Stimulated activated naive CD8-positive, alpha-beta T cell treated with anti-CD3 and anti-CD28 coated beads, Interleukin-15, Interleukin-2, amounts not matched to agents 100 ng/mL and 50 ng/mL, for 24 hours (primary cell): ENCODE data around the gene ATXN1.

ENCODE experiments used
- H3K27ac Mint-ChIP-seq: one replicate; pipeline ENCODE4 v1.8.0; 2021; ENCODE audit warnings: mild to moderate bottlenecking, mixed read lengths
- H3K27me3 Mint-ChIP-seq: one replicate; pipeline ENCODE4 v1.8.0; 2021; ENCODE audit warnings: mixed read lengths
- H3K36me3 Mint-ChIP-seq: one replicate; pipeline ENCODE4 v1.8.0; 2021; ENCODE audit warnings: low read depth, mixed read lengths
- H3K4me1 Mint-ChIP-seq: one replicate; pipeline ENCODE4 v1.8.0; 2021; ENCODE audit warnings: low read depth, mixed read lengths
- H3K4me3 Mint-ChIP-seq: one replicate; pipeline ENCODE4 v1.8.0; 2021; ENCODE audit warnings: mild to moderate bottlenecking, mixed read lengths
- H3K9me3 Mint-ChIP-seq: one replicate; pipeline ENCODE4 v1.8.0; 2021; ENCODE audit warnings: mixed read lengths

ATXN1 gene

GRCh38 chr6:16480763-16481560 lies 280.3 kb downstream of the ATXN1 start:
- H3K27ac Mint-ChIP-seq = peak overlapping the region; percentile 96
- H3K36me3 Mint-ChIP-seq = peaks cover 59% of the 10 kb centered on the region
- no peaks in the 10 kb centered on the region for H3K9me3 Mint-ChIP-seq
- H3K4me1 Mint-ChIP-seq = peaks cover 91% of the 10 kb centered on the region
- peak overlapping the region; percentile 54 for H3K4me3 Mint-ChIP-seq
- H3K27me3 Mint-ChIP-seq = no peaks in the 10 kb centered on the region

GRCh38 chr6:16477367-16478149 lies 283.7 kb downstream of the ATXN1 start:
- no peaks in the 10 kb centered on the region for H3K27me3 Mint-ChIP-seq
- no peak overlapping the region for H3K4me3 Mint-ChIP-seq
- no peaks in the 10 kb centered on the region for H3K9me3 Mint-ChIP-seq
- peaks cover 41% of the 10 kb centered on the region for H3K36me3 Mint-ChIP-seq
- H3K4me1 Mint-ChIP-seq = peaks cover 88% of the 10 kb centered on the region
- peak overlapping the region; percentile 29 for H3K27ac Mint-ChIP-seq

- Mint-ChIP-seq H3K36me3 (peaks cover 34% of the 10 kb centered on the region), H3K4me3 (no peak overlapping the region), H3K4me1 (peaks cover 88% of the 10 kb centered on the region), H3K27ac (peak overlapping the region; percentile 73), H3K9me3 (no peaks in the 10 kb centered on the region), H3K27me3 (no peaks in the 10 kb centered on the region)
These were observed 284.4 kb downstream of the ATXN1 start for GRCh38 chr6:16476861-16477260.

GRCh38 chr6:16475494-16475781 lies 285.8 kb downstream of the ATXN1 start:
- Mint-ChIP-seq H3K9me3 (no peaks in the 10 kb centered on the region), H3K36me3 (peaks cover 26% of the 10 kb centered on the region), H3K4me1 (peaks cover 88% of the 10 kb centered on the region), H3K27ac (peak overlapping the region; percentile 69), H3K4me3 (no peak overlapping the region), H3K27me3 (no peaks in the 10 kb centered on the region)

GRCh38 chr6:16474772-16475493 lies 286.3 kb downstream of the ATXN1 start:
- peaks cover 89% of the 10 kb centered on the region for H3K4me1 Mint-ChIP-seq

GRCh38 chr6:16473908-16474771 lies 287.1 kb downstream of the ATXN1 start:
- Mint-ChIP-seq H3K9me3 (no peaks in the 10 kb centered on the region), H3K27ac (peak overlapping the region; percentile 69), H3K4me3 (peak overlapping the region; percentile 36), H3K27me3 (no peaks in the 10 kb centered on the region), H3K36me3 (peaks cover 24% of the 10 kb centered on the region), H3K4me1 (peaks cover 94% of the 10 kb centered on the region)

More at GRCh38 chr6:16474772-16475493, 286.3 kb downstream of the ATXN1 start:
- Mint-ChIP-seq H3K27me3 (no peaks in the 10 kb centered on the region), H3K9me3 (no peaks in the 10 kb centered on the region), H3K27ac (peak overlapping the region; percentile 69), H3K4me3 (peak overlapping the region; percentile 36), H3K36me3 (peaks cover 22% of the 10 kb centered on the region)

GRCh38 chr6:16473184-16473907 lies 287.9 kb downstream of the ATXN1 start:
- no peaks in the 10 kb centered on the region for H3K9me3 Mint-ChIP-seq
- H3K27ac Mint-ChIP-seq = peak overlapping the region; percentile 69
- H3K4me3 Mint-ChIP-seq = peak overlapping the region; percentile 47
- H3K27me3 Mint-ChIP-seq = no peaks in the 10 kb centered on the region
- peaks cover 94% of the 10 kb centered on the region for H3K4me1 Mint-ChIP-seq
- peaks cover 22% of the 10 kb centered on the region for H3K36me3 Mint-ChIP-seq

GRCh38 chr6:16472349-16473069 lies 288.8 kb downstream of the ATXN1 start:
- Mint-ChIP-seq H3K27ac (peak overlapping the region; percentile 69), H3K9me3 (no peaks in the 10 kb centered on the region), H3K4me1 (peaks cover 90% of the 10 kb centered on the region), H3K4me3 (no peak overlapping the region), H3K27me3 (no peaks in the 10 kb centered on the region), H3K36me3 (peaks cover 22% of the 10 kb centered on the region)

GRCh38 chr6:16471910-16472297 lies 289.4 kb downstream of the ATXN1 start:
- Mint-ChIP-seq H3K4me1 (peaks cover 90% of the 10 kb centered on the region), H3K9me3 (no peaks in the 10 kb centered on the region), H3K4me3 (no peak overlapping the region), H3K27me3 (no peaks in the 10 kb centered on the region), H3K36me3 (peaks cover 23% of the 10 kb centered on the region), H3K27ac (no peak overlapping the region)

- H3K36me3 Mint-ChIP-seq = peaks cover 21% of the 10 kb centered on the region
These were observed 289.9 kb downstream of the ATXN1 start for GRCh38 chr6:16471222-16471909.

GRCh38 chr6:16470502-16471221 lies 290.6 kb downstream of the ATXN1 start:
- no peaks in the 10 kb centered on the region for H3K9me3 Mint-ChIP-seq
- H3K4me1 Mint-ChIP-seq = peaks cover 84% of the 10 kb centered on the region
- peaks cover 22% of the 10 kb centered on the region for H3K36me3 Mint-ChIP-seq
- H3K27me3 Mint-ChIP-seq = no peaks in the 10 kb centered on the region
- H3K27ac Mint-ChIP-seq = peak overlapping the region; percentile 91
- peak overlapping the region; percentile 26 for H3K4me3 Mint-ChIP-seq

More at GRCh38 chr6:16471222-16471909, 289.9 kb downstream of the ATXN1 start:
- Mint-ChIP-seq H3K4me1 (peaks cover 88% of the 10 kb centered on the region), H3K4me3 (peak overlapping the region; percentile 26), H3K27ac (peak overlapping the region; percentile 91), H3K27me3 (no peaks in the 10 kb centered on the region), H3K9me3 (no peaks in the 10 kb centered on the region)

- Mint-ChIP-seq H3K4me3 (no peak overlapping the region), H3K36me3 (peaks cover 30% of the 10 kb centered on the region), H3K9me3 (no peaks in the 10 kb centered on the region), H3K4me1 (peaks cover 68% of the 10 kb centered on the region), H3K27me3 (no peaks in the 10 kb centered on the region), H3K27ac (no peak overlapping the region)
These were observed 292.2 kb downstream of the ATXN1 start for GRCh38 chr6:16468991-16469615.
